GM12872 (cell line): ENCODE measurements around the gene MFSD1.
A peak's percentile ranks its signal among the peaks of the same experiment; 100 is the strongest.

Source experiments
- CTCF ChIP-seq: IDR thresholded peaks from 3 replicates; pipeline ENCODE4 v1.5.1; 2011; ENCODE audit warnings: low read depth, mild to moderate bottlenecking, low read length, moderate library complexity; ENCODE audit not compliant: insufficient read depth

The MFSD1 gene

DNA sequence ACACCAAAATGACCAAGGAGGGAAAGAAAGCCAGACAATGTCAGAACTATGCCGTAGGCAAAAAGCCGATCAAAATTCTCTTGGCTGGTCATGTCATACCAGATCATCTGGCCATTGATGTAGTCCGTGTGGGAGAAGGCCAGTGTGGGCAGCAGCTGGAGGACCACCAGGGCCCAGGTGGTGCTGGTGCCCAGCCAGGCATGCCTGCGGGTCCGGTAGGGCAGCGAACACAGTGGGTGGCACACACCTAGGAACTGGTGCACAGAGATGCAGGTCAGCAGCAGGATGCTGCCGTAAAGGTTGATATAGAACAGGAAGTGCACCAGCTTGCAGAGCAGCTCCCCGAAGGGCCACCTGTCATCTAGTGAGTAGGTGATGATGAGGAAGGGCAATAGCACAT, 39.5 kb downstream of the MFSD1 start:
- TF ChIP-seq CTCF = no peak

- no peak for TF ChIP-seq CTCF
Observed at GRCh38 chr3:158842976-158843375, 41.1 kb downstream of the MFSD1 start.

DNA sequence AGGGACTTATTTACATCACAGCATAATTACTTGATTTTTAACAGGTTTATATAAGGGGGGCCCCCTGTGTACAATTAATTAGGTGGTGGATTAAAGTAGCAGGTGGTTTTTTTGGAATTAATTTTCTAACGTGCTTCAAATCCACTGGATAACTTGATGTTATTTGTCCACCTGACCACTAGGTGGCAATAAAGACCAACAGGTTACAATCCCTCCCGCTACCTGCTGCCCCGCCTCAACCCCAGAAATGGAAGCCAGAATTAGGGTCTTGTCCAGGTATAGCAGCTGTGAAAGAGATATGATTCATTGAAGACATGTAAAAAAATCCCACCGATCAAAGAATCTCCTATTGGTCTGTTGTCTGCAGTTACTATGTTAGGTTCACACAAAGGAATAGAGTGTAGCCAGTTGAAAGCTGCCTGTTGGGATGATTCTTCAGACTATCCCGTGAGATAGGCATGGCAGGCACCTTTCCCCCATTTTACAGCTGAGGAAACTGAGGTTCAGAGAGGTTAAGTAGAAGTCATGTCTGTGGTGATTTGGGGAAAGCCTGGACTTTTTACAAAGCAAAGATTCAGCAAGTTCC, 44.0 kb downstream of the MFSD1 start:
- peak; percentile 63 for TF ChIP-seq CTCF

DNA sequence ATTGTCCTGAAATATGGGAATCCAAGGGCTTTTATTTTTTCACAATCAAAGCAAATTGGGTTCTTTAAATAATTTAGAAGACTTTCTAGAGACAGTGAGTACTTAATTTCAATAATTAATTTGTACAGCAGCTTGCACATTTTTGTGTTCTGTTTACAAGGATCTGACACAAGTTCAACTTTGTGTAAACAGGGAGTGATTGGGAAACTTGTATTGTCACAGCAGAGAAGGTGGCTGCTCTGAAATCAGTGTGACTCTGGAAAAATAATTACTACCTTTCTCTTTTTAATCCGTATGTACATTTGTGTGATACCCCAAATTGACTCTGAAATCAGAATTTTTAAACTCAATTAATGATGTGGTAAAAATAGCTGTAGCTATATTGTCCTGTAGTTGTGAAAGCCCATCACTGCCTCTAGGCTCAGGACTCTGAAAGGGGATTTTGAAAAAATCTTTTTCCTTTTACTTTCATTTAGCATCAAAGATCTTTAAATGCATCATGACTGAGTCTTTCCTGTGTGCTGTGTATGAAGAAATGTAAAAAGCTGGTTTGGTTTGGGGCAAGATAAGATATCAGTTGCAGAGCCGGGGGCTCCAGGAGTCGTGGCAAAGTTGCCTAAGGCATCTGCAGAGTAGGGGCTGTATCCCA, 45.1 kb downstream of the MFSD1 start:
- TF ChIP-seq CTCF = no peak

- no peak for TF ChIP-seq CTCF
Observed at GRCh38 chr3:158847452-158847821, 45.6 kb downstream of the MFSD1 start.

- TF ChIP-seq CTCF = no peak
Observed at GRCh38 chr3:158847885-158848284, 46.0 kb downstream of the MFSD1 start.

DNA sequence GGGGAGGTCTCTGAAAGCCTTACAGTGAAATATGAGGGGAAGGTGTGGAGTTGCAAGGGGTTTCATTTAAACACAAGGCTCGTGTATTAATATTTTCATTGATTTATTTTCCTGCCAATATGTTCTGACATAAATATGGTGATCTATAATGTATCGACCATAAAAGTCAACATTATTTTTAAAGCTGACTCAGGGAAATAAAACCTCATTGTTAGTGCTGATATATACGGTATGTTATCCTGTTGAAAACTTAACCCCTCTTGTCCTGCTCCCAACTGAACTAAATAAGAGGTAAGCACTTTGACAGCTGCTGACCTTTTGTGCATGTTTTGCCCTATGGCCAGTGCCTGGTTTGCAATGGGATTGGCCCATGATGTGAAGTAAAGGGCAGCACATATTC, 47.9 kb downstream of the MFSD1 start:
- no peak for TF ChIP-seq CTCF

GRCh38 chr3:158859362-158859761, 57.5 kb downstream of the MFSD1 start:
- no peak for TF ChIP-seq CTCF
